Renal cortical epithelial cell (primary cell): ENCODE data around the gene PTPN1. TPM values are rescaled to one million over a fixed set of nuclear protein-coding genes. Genes with fewer than 3 reads are reported as not detected.
"Not testable (repeated sequence)": the region's sequence is repeated elsewhere in the genome, so short reads cannot be mapped to it uniquely, and the experiment has no call there.

ENCODE experiments used
- DNase-seq: peaks from one replicate; pipeline ENCODE4 v3.0.0-alpha.2; 2011; ENCODE audit warnings: low read depth
- total RNA-seq: library from RNA; depleted of rRNA; stranded (reverse); fragments of >200 nt; gene quantifications from 2 replicates; pipeline ENCODE4 v1.2.3, GENCODE V29; 2014

PTPN1 gene
- total RNA-seq, 1 donor from 2014 or later = 89.1 TPM

- DNase-seq = peak; percentile 72
These were observed 22.0 kb downstream of the PTPN1 start for GRCh38 chr20:50532221-50532620.

- DNase-seq = no peak
These were observed 22.9 kb downstream of the PTPN1 start for GRCh38 chr20:50533061-50533460.

- no peak for DNase-seq
These were observed 23.3 kb downstream of the PTPN1 start for GRCh38 chr20:50533464-50533863.

- peak; percentile 80 for DNase-seq
These were observed 24.4 kb downstream of the PTPN1 start for GRCh38 chr20:50534567-50534966.

- DNase-seq = no peak
These were observed 25.0 kb downstream of the PTPN1 start for GRCh38 chr20:50535162-50535561.

- DNase-seq = peak; percentile 72
These were observed 26.1 kb downstream of the PTPN1 start for GRCh38 chr20:50536333-50536732.

- DNase-seq = no peak
These were observed 27.5 kb downstream of the PTPN1 start for GRCh38 chr20:50537546-50538201.

GRCh38 chr20:50538276-50538675, 28.1 kb downstream of the PTPN1 start:
- no peak for DNase-seq

- not testable (repeated sequence) for DNase-seq
These were observed 29.6 kb downstream of the PTPN1 start for GRCh38 chr20:50539798-50540197.

- peak; percentile 100 for DNase-seq
These were observed 30.7 kb downstream of the PTPN1 start for GRCh38 chr20:50540620-50541605.

- no peak for DNase-seq
These were observed 31.4 kb downstream of the PTPN1 start for GRCh38 chr20:50541606-50542041.

GRCh38 chr20:50543326-50543725, 33.1 kb downstream of the PTPN1 start:
- no peak for DNase-seq

- no peak for DNase-seq
These were observed 34.9 kb downstream of the PTPN1 start for GRCh38 chr20:50545126-50545525.

- no peak for DNase-seq
These were observed 36.6 kb downstream of the PTPN1 start for GRCh38 chr20:50546729-50547314.

GRCh38 chr20:50547964-50548363, 37.8 kb downstream of the PTPN1 start:
- DNase-seq = no peak

GRCh38 chr20:50548396-50548795, 38.2 kb downstream of the PTPN1 start:
- no peak for DNase-seq

GRCh38 chr20:50550531-50550930, 40.3 kb downstream of the PTPN1 start:
- DNase-seq = no peak

- DNase-seq = no peak
These were observed 41.1 kb downstream of the PTPN1 start for GRCh38 chr20:50551288-50551687.

GRCh38 chr20:50552979-50553378, 42.8 kb downstream of the PTPN1 start:
- DNase-seq = no peak

- DNase-seq = no peak
These were observed 44.8 kb downstream of the PTPN1 start for GRCh38 chr20:50554694-50555579.

- DNase-seq = no peak
These were observed 45.5 kb downstream of the PTPN1 start for GRCh38 chr20:50555662-50556061.
